HEK293T (cell line): ENCODE results near the gene PLSCR4.
"Not testable (repeated sequence)": the region's sequence is repeated elsewhere in the genome, so short reads cannot be mapped to it uniquely, and the experiment has no call there.

ENCODE experiments used
- CTCF ChIA-PET: fragments of 350-600 bp; formaldehyde crosslinking; extraction: SDS; loops from one replicate; lab custom pipeline; 2021; ENCODE audit warnings: antibody characterized with exemption, inconsistent platforms; lab: Yijun Ruan, JAX
- POLR2A ChIA-PET: fragments of 350-600 bp; formaldehyde crosslinking; extraction: SDS; loops from one replicate; lab custom pipeline; 2020; ENCODE audit warnings: antibody characterized with exemption, inconsistent platforms; lab: Yijun Ruan, JAX
- DNase-seq: peaks from one replicate; pipeline ENCODE4 v3.0.0; 2012; ENCODE audit warnings: mixed read lengths; ENCODE audit errors: extremely low spot score
- ARNT ChIP-seq: fragments of 450-650 bp; IDR thresholded peaks from 2 replicates; pipeline ENCODE4 v1.6.1; 2017; ENCODE audit warnings: mild to moderate bottlenecking
- BHLHE40 ChIP-seq: fragments of 450-650 bp; IDR thresholded peaks from 2 replicates; pipeline ENCODE4 v1.6.1; 2016; ENCODE audit warnings: mild to moderate bottlenecking, moderate library complexity, borderline replicate concordance
- CTBP1 ChIP-seq: fragments of 450-650 bp; IDR thresholded peaks from 2 replicates; pipeline ENCODE4 v1.6.1; 2016; ENCODE audit warnings: borderline replicate concordance
- ELF4 ChIP-seq: fragments of 450-650 bp; IDR thresholded peaks from 2 replicates; pipeline ENCODE4 v1.6.1; 2017; ENCODE audit warnings: antibody characterized with exemption
- FOXA1 ChIP-seq: fragments of 450-650 bp; IDR thresholded peaks from 2 replicates; pipeline ENCODE4 v1.6.1; 2016; ENCODE audit warnings: mild to moderate bottlenecking
- FOXK2 ChIP-seq: fragments of 450-650 bp; IDR thresholded peaks from 2 replicates; pipeline ENCODE4 v1.6.1; 2016; ENCODE audit warnings: mild to moderate bottlenecking
- FOXM1 ChIP-seq: fragments of 450-650 bp; IDR thresholded peaks from 2 replicates; pipeline ENCODE4 v1.6.1; 2017; ENCODE audit warnings: mild to moderate bottlenecking, borderline replicate concordance
- HDGF ChIP-seq: fragments of 450-650 bp; IDR thresholded peaks from 2 replicates; pipeline ENCODE4 v1.6.1; 2017; ENCODE audit warnings: antibody characterized with exemption, borderline replicate concordance
- L3MBTL2 ChIP-seq: fragments of 450-650 bp; conservative IDR thresholded peaks from 2 replicates; pipeline ENCODE4 v1.6.1; 2016; ENCODE audit warnings: mild to moderate bottlenecking
- LEF1 ChIP-seq: fragments of 450-650 bp; IDR thresholded peaks from 2 replicates; pipeline ENCODE4 v1.6.1; 2017; ENCODE audit warnings: mild to moderate bottlenecking, borderline replicate concordance
- NFRKB ChIP-seq: fragments of 450-650 bp; IDR thresholded peaks from 2 replicates; pipeline ENCODE4 v1.6.1; 2016; ENCODE audit warnings: mild to moderate bottlenecking, moderate library complexity
- PKNOX1 ChIP-seq: fragments of 450-650 bp; IDR thresholded peaks from 2 replicates; pipeline ENCODE4 v1.6.1; 2016
- SP1 ChIP-seq: fragments of 450-650 bp; IDR thresholded peaks from 2 replicates; pipeline ENCODE4 v1.6.1; 2017
- SUZ12 ChIP-seq: fragments of 450-650 bp; IDR thresholded peaks from 2 replicates; pipeline ENCODE4 v1.6.1; 2016; ENCODE audit warnings: mild to moderate bottlenecking
- TARDBP ChIP-seq: fragments of 450-650 bp; IDR thresholded peaks from 2 replicates; pipeline ENCODE4 v1.6.1; 2016
- ZNF384 ChIP-seq: fragments of 450-650 bp; IDR thresholded peaks from 2 replicates; pipeline ENCODE4 v1.6.1; 2016

The PLSCR4 gene

GRCh38 chr3:146250449-146251382 is at the start of gene PLSCR4:
Gene PLSCR4, minus strand, starts transcription at chr3:146251105. Its CDS starts 29,034 bp downstream, at chr3:146222071.
- CTCF ChIA-PET, result no interaction called here
- POLR2A ChIA-PET, result no interaction called here
- peak; percentile 32; the same call in 1 of the 2 replicates for TF ChIP-seq L3MBTL2
- TF ChIP-seq FOXK2, result no peak
- DNase-seq, result peak; percentile 60

GRCh38 chr3:146293401-146293800 is 42.5 kb upstream of the PLSCR4 start:
- DNase-seq, CTCF ChIA-PET, POLR2A ChIA-PET: not testable (repeated sequence)

- CTCF ChIA-PET, result no interaction called here
- POLR2A ChIA-PET, result no interaction called here
- TF ChIP-seq ELF4 (no peak), FOXA1 (no peak), BHLHE40 (no peak), L3MBTL2 (no peak), NFRKB (no peak), SUZ12 (no peak), ZNF384 (no peak)
- no peak for DNase-seq
Observed at GRCh38 chr3:146283781-146284445, 33.0 kb upstream of the PLSCR4 start.

GRCh38 chr3:146280864-146281263 is 30.0 kb upstream of the PLSCR4 start:
- POLR2A ChIA-PET, result no interaction called here
- TF ChIP-seq FOXA1 (no peak), BHLHE40 (no peak), ZNF384 (no peak), ARNT (no peak), FOXM1 (no peak), L3MBTL2 (no peak), TARDBP (no peak), NFRKB (no peak), CTBP1 (no peak)
- CTCF ChIA-PET, result no interaction called here
- DNase-seq, result no peak

- ChIA-PET POLR2A (no interaction called here), CTCF (no interaction called here)
- DNase-seq, result no peak
- no peak for TF ChIP-seq ELF4
- TF ChIP-seq LEF1, result no peak
- TF ChIP-seq SUZ12, result no peak
- no peak for TF ChIP-seq FOXA1
- TF ChIP-seq PKNOX1, result no peak
- TF ChIP-seq BHLHE40, result no peak
- TF ChIP-seq ARNT, result no peak
- no peak for TF ChIP-seq FOXM1
- no peak for TF ChIP-seq HDGF
- no peak for TF ChIP-seq SP1
- no peak for TF ChIP-seq NFRKB
- TF ChIP-seq CTBP1, result no peak
- no peak for TF ChIP-seq FOXK2
- no peak for TF ChIP-seq L3MBTL2
- no peak for TF ChIP-seq TARDBP
- no peak for TF ChIP-seq ZNF384
Observed at GRCh38 chr3:146279951-146280350, 29.0 kb upstream of the PLSCR4 start.

- no peak for TF ChIP-seq L3MBTL2
- TF ChIP-seq CTBP1, result no peak
- ChIA-PET POLR2A (no interaction called here), CTCF (no interaction called here)
- DNase-seq, result no peak
Observed at GRCh38 chr3:146279013-146279412, 28.1 kb upstream of the PLSCR4 start.

- TF ChIP-seq FOXK2 (no peak), FOXA1 (no peak), TARDBP (no peak), HDGF (no peak), NFRKB (no peak)
- ChIA-PET CTCF (no interaction called here), POLR2A (no interaction called here)
- no peak for DNase-seq
Observed at GRCh38 chr3:146277953-146278631, 27.2 kb upstream of the PLSCR4 start.

GRCh38 chr3:146275476-146275875 is 24.6 kb upstream of the PLSCR4 start:
- TF ChIP-seq FOXA1, result no peak
- TF ChIP-seq LEF1, result no peak
- no peak for TF ChIP-seq BHLHE40
- TF ChIP-seq ELF4, result no peak
- no peak for TF ChIP-seq FOXK2
- no peak for TF ChIP-seq L3MBTL2
- TF ChIP-seq HDGF, result no peak
- no peak for TF ChIP-seq PKNOX1
- no peak for TF ChIP-seq TARDBP
- TF ChIP-seq CTBP1, result no peak
- TF ChIP-seq ARNT, result no peak
- TF ChIP-seq SP1, result no peak
- no peak for TF ChIP-seq NFRKB
- TF ChIP-seq FOXM1, result no peak
- no peak for TF ChIP-seq ZNF384
- no peak for TF ChIP-seq SUZ12
- ChIA-PET CTCF (no interaction called here), POLR2A (no interaction called here)
- DNase-seq, result no peak
